Left hindlimb (tissue), 1 donor: ENCODE results near the gene GOLGA6A.

Experiments used
- DNase-seq: peaks from one replicate; pipeline ENCODE4 v3.0.0-alpha.2; 2018

Gene GOLGA6A

GRCh38 chr15:74035121-74036017 is 47.0 kb downstream of the GOLGA6A start:
- no peak for DNase-seq

GRCh38 chr15:74034206-74034755 is 48.1 kb downstream of the GOLGA6A start:
- DNase-seq = no peak

- no peak for DNase-seq
Observed at GRCh38 chr15:74032606-74033561, 49.5 kb downstream of the GOLGA6A start.

GRCh38 chr15:74032046-74032445 is 50.3 kb downstream of the GOLGA6A start:
- no peak for DNase-seq

- DNase-seq = no peak
Observed at GRCh38 chr15:74028646-74029045, 53.7 kb downstream of the GOLGA6A start.

- DNase-seq = no peak
Observed at GRCh38 chr15:74027688-74028087, 54.7 kb downstream of the GOLGA6A start.

- DNase-seq = no peak
Observed at GRCh38 chr15:74025436-74025835, 56.9 kb downstream of the GOLGA6A start.

- DNase-seq = no peak
Observed at GRCh38 chr15:74024687-74025086, 57.7 kb downstream of the GOLGA6A start.

- DNase-seq = no peak
Observed at GRCh38 chr15:74022706-74023470, 59.5 kb downstream of the GOLGA6A start.
